Gastrocnemius medialis (tissue), 4 donors: ENCODE data around the gene TAS2R3.

ENCODE experiments used
- CTCF ChIP-seq, 5 experiments: fragments of 450-650 bp in 3 of 5; fragments of 200-600 bp in 2 of 5; sonication (generic) in 2 of 5; IDR thresholded peaks in 4 of 5; conservative IDR thresholded peaks in 1 of 5; 1 replicate in 4 of 5; 2 replicates in 1 of 5; pipeline ENCODE4 v1.5.1; 2016 to 2019; ENCODE audit warnings: antibody characterized with exemption in 5 of 5, mild to moderate bottlenecking in 3 of 5, moderate library complexity in 3 of 5
- POLR2A ChIP-seq, 2 donors: fragments of 450-650 bp; IDR thresholded peaks; one replicate each; pipeline ENCODE4 v1.6.1; 2017; ENCODE audit warnings: antibody characterized with exemption in 2 of 2, mild to moderate bottlenecking in 2 of 2, moderate library complexity in 2 of 2

DNA sequence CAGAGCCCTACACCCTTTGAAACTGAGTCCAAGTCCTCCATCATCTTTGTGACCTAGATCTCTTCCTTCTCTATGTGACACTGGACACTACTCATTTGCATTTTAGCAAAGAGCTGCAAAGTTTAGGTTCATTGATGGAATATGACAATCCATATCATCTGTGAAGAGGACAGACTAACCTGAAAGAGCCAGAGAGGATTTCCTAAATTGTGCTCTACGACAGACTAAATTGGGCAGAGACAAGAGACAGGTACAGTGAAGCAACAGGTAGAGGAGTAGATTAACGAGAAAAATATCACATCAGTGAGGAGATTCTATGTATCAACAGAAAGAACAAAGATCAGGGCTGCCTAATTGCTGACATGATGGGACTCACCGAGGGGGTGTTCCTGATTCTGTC lies at the start of gene TAS2R3:
- TF ChIP-seq CTCF (IDR thresholded peaks at IDR 0.05 in 4 of 5, conservative IDR thresholded peaks at IDR 0.05 in 1 of 5) (no peak), POLR2A (IDR thresholded peaks at IDR 0.05) (no peak)
